ENCODE measurements around the gene PITPNC1.
"Not testable (repeated sequence)": the region's sequence is repeated elsewhere in the genome, so short reads cannot be mapped to it uniquely, and the experiment has no call there.

PITPNC1 gene

GRCh38 chr17:67578142-67578457 lies 201.0 kb downstream of the PITPNC1 start:
- DNase-seq (ENCODE audit: low read depth) = no peak

GRCh38 chr17:67578679-67579405 lies 201.8 kb downstream of the PITPNC1 start:
- not testable (repeated sequence) for DNase-seq (ENCODE audit: low read depth)

GRCh38 chr17:67582673-67583081 lies 205.6 kb downstream of the PITPNC1 start:
- DNase-seq (ENCODE audit: low read depth) = no peak

GRCh38 chr17:67585077-67585602 lies 208.1 kb downstream of the PITPNC1 start:
- DNase-seq (ENCODE audit: low read depth) = no peak

GRCh38 chr17:67588326-67588725 lies 211.2 kb downstream of the PITPNC1 start:
- no peak for DNase-seq (ENCODE audit: low read depth)

GRCh38 chr17:67594115-67594880 lies 217.2 kb downstream of the PITPNC1 start:
- no peak for DNase-seq (ENCODE audit: low read depth)

- DNase-seq (ENCODE audit: low read depth) = no peak
These were observed 223.3 kb downstream of the PITPNC1 start for GRCh38 chr17:67600408-67600807.

GRCh38 chr17:67601897-67602296 lies 224.8 kb downstream of the PITPNC1 start:
- DNase-seq (ENCODE audit: low read depth) = no peak

- DNase-seq (ENCODE audit: low read depth) = no peak
These were observed 225.4 kb downstream of the PITPNC1 start for GRCh38 chr17:67602444-67602843.

- peak; percentile 19 for DNase-seq (ENCODE audit: low read depth)
These were observed 225.9 kb downstream of the PITPNC1 start for GRCh38 chr17:67602974-67603373.

GRCh38 chr17:67605256-67605912 lies 228.3 kb downstream of the PITPNC1 start:
- DNase-seq (ENCODE audit: low read depth) = no peak

GRCh38 chr17:67606471-67606870 lies 229.4 kb downstream of the PITPNC1 start:
- DNase-seq (ENCODE audit: low read depth) = no peak

GRCh38 chr17:67606896-67607604 lies 230.0 kb downstream of the PITPNC1 start:
- no peak for DNase-seq (ENCODE audit: low read depth)

- no peak for DNase-seq (ENCODE audit: low read depth)
These were observed 233.0 kb downstream of the PITPNC1 start for GRCh38 chr17:67610061-67610460.

GRCh38 chr17:67613961-67614360 lies 236.9 kb downstream of the PITPNC1 start:
- DNase-seq (ENCODE audit: low read depth) = no peak

- DNase-seq (ENCODE audit: low read depth) = no peak
These were observed 238.0 kb downstream of the PITPNC1 start for GRCh38 chr17:67615011-67615561.

- no peak for DNase-seq (ENCODE audit: low read depth)
These were observed 238.7 kb downstream of the PITPNC1 start for GRCh38 chr17:67615736-67616135.

GRCh38 chr17:67617304-67617899 lies 240.3 kb downstream of the PITPNC1 start:
- DNase-seq (ENCODE audit: low read depth) = no peak

- DNase-seq (ENCODE audit: low read depth) = no peak
These were observed 242.5 kb downstream of the PITPNC1 start for GRCh38 chr17:67619555-67619954.

GRCh38 chr17:67620088-67620487 lies 243.0 kb downstream of the PITPNC1 start:
- no peak for DNase-seq (ENCODE audit: low read depth)

GRCh38 chr17:67620636-67621035 lies 243.6 kb downstream of the PITPNC1 start:
- no peak for DNase-seq (ENCODE audit: low read depth)
